ENCODE measurements around the gene EIF2S2. TPM values are rescaled to one million over a fixed set of nuclear protein-coding genes. Genes with fewer than 3 reads are reported as not detected.

Gene EIF2S2
- total RNA-seq, 1 donor from 2014 or later = 61.4 TPM

- DNase-seq (ENCODE audit: low spot score) = no peak
These were observed 10.4 kb upstream of the EIF2S2 start for GRCh38 chr20:34122274-34122980.

- DNase-seq (ENCODE audit: low spot score) = no peak
These were observed 8.2 kb upstream of the EIF2S2 start for GRCh38 chr20:34120213-34120612.

GRCh38 chr20:34115232-34115631, 3.2 kb upstream of the EIF2S2 start:
- DNase-seq (ENCODE audit: low spot score) = no peak

- no peak for DNase-seq (ENCODE audit: low spot score)
These were observed 2.8 kb upstream of the EIF2S2 start for GRCh38 chr20:34114809-34115208.

GRCh38 chr20:34112600-34113101, 608 bp upstream of the EIF2S2 start:
- peak; percentile 52 for DNase-seq (ENCODE audit: low spot score)

- DNase-seq (ENCODE audit: low spot score) = peak; percentile 45
These were observed 1.1 kb downstream of the EIF2S2 start for GRCh38 chr20:34110745-34111641.

- no peak for DNase-seq (ENCODE audit: low spot score)
These were observed 1.9 kb downstream of the EIF2S2 start for GRCh38 chr20:34110025-34110744.

- no peak for DNase-seq (ENCODE audit: low spot score)
These were observed 2.6 kb downstream of the EIF2S2 start for GRCh38 chr20:34109442-34109841.

GRCh38 chr20:34108616-34109174, 3.3 kb downstream of the EIF2S2 start:
- no peak for DNase-seq (ENCODE audit: low spot score)

- no peak for DNase-seq (ENCODE audit: low spot score)
These were observed 5.9 kb downstream of the EIF2S2 start for GRCh38 chr20:34105978-34106675.

GRCh38 chr20:34104059-34104458, 8.0 kb downstream of the EIF2S2 start:
- DNase-seq (ENCODE audit: low spot score) = no peak

- no peak for DNase-seq (ENCODE audit: low spot score)
These were observed 9.7 kb downstream of the EIF2S2 start for GRCh38 chr20:34102342-34102741.

- no peak for DNase-seq (ENCODE audit: low spot score)
These were observed 11.5 kb downstream of the EIF2S2 start for GRCh38 chr20:34100576-34100975.

GRCh38 chr20:34099675-34100074, 12.4 kb downstream of the EIF2S2 start:
- DNase-seq (ENCODE audit: low spot score) = no peak

- DNase-seq (ENCODE audit: low spot score) = no peak
These were observed 13.5 kb downstream of the EIF2S2 start for GRCh38 chr20:34098570-34098969.

GRCh38 chr20:34096699-34097444, 15.2 kb downstream of the EIF2S2 start:
- no peak for DNase-seq (ENCODE audit: low spot score)

- no peak for DNase-seq (ENCODE audit: low spot score)
These were observed 16.2 kb downstream of the EIF2S2 start for GRCh38 chr20:34095825-34096224.

- DNase-seq (ENCODE audit: low spot score) = no peak
These were observed 18.1 kb downstream of the EIF2S2 start for GRCh38 chr20:34093895-34094294.

- no peak for DNase-seq (ENCODE audit: low spot score)
These were observed 20.3 kb downstream of the EIF2S2 start for GRCh38 chr20:34091637-34092200.

- no peak for DNase-seq (ENCODE audit: low spot score)
These were observed 21.4 kb downstream of the EIF2S2 start for GRCh38 chr20:34090645-34091044.
